Measurements from ENCODE around the gene IL31.

Gene IL31

DNA sequence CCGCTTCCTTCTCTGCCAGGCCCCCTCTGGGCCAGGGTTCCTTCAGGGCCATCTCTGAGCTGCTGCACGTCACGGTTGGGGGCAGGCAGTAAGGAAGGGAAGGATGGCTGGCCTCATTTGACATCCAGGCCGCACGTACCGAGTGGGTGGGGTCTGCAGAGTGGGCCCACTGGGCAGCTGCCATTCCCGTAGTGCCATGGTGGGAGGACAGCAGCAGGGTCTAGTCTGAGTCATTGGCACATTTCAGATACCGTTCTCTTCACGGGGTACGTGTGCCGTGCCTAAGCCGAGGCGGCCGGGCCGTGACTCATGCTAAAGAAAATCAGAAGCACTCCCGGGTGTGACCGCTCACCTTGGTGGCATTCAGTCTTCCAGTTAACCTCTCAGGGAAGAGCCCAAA lies 43.9 kb downstream of the IL31 start:
- no peak for DNase-seq (ENCODE audit: low read depth in 1 of 2, low spot score in 1 of 2)

DNA sequence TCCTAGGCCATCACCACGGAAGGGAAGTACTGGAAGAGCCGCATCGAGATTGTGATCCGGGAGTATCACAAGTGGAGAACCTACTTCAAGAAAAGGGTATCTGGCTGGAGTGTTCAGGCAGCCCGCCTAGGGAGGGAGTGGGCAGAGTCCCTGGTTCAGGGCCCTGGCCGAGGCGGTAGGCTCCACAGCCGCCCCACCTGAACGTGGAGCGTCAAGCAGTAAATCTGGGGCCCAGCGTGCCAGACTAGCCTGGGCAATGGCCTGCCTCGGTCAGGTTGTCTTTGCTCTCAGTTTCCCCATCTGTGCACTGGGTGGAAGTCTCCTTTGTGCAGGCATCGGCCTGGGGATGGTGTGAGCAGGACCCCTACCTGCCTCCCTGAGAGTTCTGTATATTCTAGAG lies 44.9 kb downstream of the IL31 start:
- no peak for DNase-seq (ENCODE audit: low read depth in 1 of 2, low spot score in 1 of 2)

DNA sequence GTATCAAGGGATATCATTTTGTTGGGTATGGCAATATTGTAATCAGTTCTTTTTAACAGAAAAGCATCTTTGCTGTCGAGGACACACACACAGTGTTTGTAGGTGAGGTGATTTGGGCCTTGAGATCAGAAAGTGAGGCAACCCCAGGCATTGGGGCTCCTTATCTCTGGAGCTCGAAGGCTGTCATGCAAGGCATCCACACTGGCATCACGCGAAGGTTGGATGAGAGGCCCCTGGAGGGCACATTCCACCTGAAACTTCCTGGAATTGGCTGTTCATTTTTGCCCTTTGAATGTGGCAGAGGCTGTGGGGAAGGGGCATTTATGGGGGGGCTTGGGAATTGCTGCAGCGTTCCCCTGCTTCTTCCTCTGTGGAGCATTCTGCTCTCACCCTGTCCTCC lies 45.5 kb downstream of the IL31 start:
- DNase-seq (ENCODE audit: low read depth in 1 of 2, low spot score in 1 of 2), result no peak

DNA sequence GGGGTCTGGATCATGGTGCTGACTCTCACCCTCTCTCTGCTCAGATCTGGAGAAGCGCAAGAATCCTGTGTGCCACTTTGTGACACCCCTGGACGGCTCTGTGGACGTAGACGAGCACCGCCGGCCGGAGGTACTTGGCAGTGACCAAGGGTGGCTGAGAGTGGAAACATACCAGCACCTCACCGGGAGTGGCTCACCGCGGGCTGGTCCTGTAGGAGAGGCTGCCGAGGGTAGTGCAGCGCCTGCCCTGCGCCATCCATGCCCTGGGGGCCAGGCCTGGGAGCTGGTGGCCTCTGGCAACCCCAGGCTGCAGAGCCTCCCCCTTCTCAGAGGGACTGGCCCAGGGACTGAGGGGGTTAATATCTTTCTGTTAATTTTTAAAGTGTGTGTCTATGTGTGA lies 46.2 kb downstream of the IL31 start:
- no peak for DNase-seq (ENCODE audit: low read depth in 1 of 2, low spot score in 1 of 2)

DNA sequence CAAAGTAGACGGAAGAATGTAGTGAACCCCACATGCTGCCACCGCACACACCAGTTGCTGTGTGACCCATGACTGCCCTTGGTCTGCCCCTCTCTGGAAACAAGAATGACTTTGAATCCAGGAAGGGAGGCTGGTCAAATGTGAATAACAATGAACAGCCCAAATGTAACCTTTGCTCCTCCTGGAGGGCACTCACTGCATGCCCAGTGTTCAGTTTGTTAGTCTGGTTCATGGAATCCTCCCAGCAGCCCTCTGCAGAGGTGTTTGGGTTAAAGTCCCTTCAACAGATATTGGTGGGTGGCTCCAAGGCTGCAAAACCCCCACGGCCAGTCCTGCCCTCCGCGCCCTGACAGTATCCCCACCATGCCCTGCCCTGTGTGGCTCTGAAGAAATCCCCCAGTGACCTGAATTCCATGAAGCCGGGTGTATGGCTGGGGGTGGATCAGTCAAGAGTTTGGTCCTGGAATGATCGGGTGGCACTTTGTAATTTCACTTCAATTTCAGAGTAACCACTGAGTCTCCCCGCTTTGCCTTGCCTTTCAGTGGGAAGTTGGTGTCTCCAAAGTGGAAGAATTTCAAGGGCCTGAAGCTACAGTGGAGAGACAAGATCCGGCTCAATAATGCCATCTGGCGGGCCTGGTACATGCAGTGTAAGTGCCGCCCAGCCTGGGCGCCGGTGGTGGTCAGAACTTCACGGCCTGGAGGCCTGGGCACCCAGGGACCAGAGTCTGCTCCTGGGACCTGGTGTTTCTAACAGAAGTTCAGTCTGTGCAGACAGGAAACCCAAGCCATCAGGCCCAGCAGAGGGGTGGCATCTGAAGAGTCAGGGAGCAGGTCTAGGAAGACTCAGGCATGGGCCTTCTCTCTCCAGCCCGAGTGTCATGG lies 47.1 kb downstream of the IL31 start:
- DNase-seq (ENCODE audit: low read depth in 1 of 2, low spot score in 1 of 2), result no peak

DNA sequence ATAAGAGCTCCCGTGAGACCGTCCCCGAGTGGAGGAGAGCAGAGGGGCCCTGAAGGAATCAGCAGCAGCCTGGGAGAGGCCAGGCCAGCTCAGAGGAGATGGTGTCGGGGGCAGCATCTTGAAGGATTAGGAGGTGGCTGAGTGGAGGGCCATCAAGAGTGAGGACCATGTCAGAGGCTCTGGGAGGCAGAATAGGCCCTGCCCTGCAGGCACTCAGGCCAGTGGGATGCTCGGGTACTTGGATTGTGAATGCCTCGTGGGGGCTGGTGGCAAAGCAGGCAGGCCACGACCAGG lies 47.7 kb downstream of the IL31 start:
- DNase-seq (ENCODE audit: low read depth in 1 of 2, low spot score in 1 of 2), result no peak

DNA sequence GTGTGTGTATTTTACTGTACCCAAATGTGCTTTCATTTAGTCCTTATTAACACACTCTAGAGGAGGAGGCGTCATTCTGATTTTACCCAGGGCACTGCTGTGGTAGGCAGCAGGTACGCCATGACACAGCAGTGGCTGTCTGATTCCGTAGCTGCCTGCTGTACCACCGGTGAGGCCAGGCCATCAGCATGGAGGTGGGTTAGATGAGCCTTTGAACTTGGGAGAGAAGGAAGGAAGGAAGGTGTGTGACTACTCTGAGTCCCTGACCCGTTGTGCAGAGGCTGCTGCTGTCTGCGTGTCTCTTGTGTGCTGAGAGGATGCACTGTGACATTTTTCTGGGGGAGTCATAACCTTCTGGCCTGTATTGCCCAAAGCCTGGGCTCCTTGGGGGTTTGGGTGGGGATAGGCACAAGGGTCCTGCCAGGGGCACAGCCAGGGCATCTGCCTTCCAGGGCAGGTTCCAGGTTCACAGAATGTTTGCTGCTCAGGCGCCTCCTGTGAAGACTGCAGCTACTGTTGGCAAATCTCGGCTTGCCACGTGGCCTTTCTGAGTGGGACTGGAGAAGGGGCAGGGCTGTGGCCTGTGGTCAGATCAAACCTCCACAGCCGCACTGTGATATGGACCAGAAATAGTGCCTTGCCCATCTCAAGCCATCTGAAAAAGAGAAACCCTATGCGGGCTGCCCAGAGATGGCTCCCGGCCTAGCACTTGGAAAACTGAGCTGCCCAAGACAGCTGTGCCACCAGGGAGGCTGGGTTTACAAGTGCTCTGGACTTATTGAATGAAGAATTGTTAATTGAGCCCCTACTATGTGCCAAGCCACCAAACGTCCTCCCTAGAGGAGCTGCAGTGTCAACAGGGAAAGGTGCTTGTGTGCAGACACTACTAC lies 48.3 kb downstream of the IL31 start:
- no peak for DNase-seq (ENCODE audit: low read depth in 1 of 2, low spot score in 1 of 2)

DNA sequence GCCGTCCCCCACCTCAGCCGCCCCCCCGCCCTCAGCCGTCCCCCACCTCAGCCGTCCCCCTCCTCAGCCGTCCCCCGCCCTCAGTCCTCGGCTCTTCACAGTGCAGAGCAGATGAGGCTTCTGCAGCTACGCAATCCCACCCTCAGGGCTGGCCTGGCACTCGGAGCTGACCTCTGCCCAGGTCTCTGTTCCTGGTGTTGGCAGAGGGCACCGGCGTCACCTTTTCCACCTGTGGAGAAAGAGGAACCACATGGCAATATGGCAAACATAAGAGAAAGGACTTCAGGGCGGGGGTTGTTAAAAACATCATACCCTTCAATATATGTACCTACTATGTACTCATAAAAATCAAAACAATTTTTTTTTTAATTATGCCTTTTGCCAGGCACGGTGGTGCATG lies 49.7 kb downstream of the IL31 start:
- DNase-seq (ENCODE audit: low read depth in 1 of 2, low spot score in 1 of 2), result no peak

DNA sequence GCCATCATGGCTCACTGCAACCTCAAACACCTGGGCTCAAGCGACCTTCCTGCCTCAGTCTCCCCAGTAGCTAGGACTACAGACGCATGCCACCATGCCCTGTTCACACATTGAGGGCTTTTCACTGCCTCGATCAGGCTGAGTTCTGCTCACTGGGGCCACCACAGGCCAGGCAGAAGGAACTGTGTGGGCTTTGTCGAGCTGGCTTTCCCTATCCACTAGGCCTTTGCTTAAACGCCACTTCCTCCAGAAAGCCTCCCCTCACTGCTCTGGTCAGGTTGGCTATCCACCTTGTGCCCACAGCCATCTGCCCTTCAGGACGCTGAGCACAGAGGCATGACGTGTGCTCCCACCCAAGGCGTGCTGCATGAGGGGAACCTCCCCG lies 50.3 kb downstream of the IL31 start:
- DNase-seq (ENCODE audit: low read depth in 1 of 2, low spot score in 1 of 2), result no peak

DNA sequence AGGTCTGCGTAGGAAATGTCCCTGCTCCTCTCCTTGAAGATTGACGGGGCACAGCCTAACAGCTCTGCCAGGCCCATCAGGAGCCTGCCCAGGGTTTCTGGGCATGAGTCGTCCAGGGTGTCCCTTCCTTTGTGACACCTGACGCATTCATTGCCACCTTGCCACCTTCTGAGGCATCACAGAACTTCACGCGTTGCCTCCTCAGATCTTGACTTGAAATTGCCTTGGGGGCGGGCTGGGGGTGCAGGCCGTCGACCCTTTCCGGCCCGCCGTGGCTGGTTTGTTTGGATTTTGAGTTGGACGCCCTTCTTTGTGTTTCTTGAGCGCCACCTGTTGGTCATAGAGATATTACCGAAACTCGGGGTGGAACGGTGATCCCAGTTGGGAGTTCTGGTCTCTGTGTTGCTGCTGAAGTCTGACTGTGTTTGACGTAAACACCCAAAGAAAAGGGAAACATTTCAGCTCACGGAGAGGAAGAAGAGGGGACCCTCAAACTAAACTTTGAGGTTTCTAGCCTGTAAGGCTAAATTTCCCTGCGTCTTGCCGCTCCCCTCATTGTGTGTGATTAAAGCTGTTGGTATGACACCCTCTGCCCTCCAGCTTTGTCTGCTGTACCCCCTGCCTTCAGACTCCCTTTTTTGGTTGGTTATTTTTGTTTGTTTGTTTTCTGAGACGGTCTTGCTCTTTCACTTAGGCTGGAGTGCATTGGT lies 50.8 kb downstream of the IL31 start:
- DNase-seq (ENCODE audit: low read depth in 1 of 2, low spot score in 1 of 2), result peak; percentile 38 to 42

Measured in activated T-helper 1 cell treated with anti-CD3 and anti-CD28 coated beads, Interleukin-2, amount 50 U/mL, for 16 hours (primary cell).